Suppressor macrophage treated with lipopolysaccharide for 4 hours (primary cell): Measurements from ENCODE around the gene ATP8B4.

Experiments
- DNase-seq: peaks from one replicate; pipeline ENCODE4 v3.0.0-alpha.2; 2020

ATP8B4 gene

GRCh38 chr15:49926740-49927139, 192.3 kb downstream of the ATP8B4 start:
- DNase-seq = no peak

- DNase-seq = no peak
Observed at GRCh38 chr15:49923671-49924070, 195.4 kb downstream of the ATP8B4 start.

GRCh38 chr15:49919034-49919433, 200.0 kb downstream of the ATP8B4 start:
- DNase-seq = no peak

GRCh38 chr15:49918121-49918520, 200.9 kb downstream of the ATP8B4 start:
- no peak for DNase-seq

GRCh38 chr15:49916998-49917397, 202.0 kb downstream of the ATP8B4 start:
- DNase-seq = no peak

- no peak for DNase-seq
Observed at GRCh38 chr15:49915822-49916221, 203.2 kb downstream of the ATP8B4 start.

- DNase-seq = no peak
Observed at GRCh38 chr15:49908933-49909295, 210.1 kb downstream of the ATP8B4 start.

- no peak for DNase-seq
Observed at GRCh38 chr15:49908236-49908932, 210.6 kb downstream of the ATP8B4 start.

- no peak for DNase-seq
Observed at GRCh38 chr15:49906966-49907365, 212.1 kb downstream of the ATP8B4 start.

- no peak for DNase-seq
Observed at GRCh38 chr15:49905221-49905620, 213.8 kb downstream of the ATP8B4 start.

- no peak for DNase-seq
Observed at GRCh38 chr15:49904296-49904695, 214.7 kb downstream of the ATP8B4 start.

- no peak for DNase-seq
Observed at GRCh38 chr15:49902685-49903501, 216.1 kb downstream of the ATP8B4 start.

GRCh38 chr15:49901996-49902684, 216.9 kb downstream of the ATP8B4 start:
- DNase-seq = no peak

GRCh38 chr15:49901321-49901720, 217.7 kb downstream of the ATP8B4 start:
- no peak for DNase-seq

GRCh38 chr15:49900903-49901235, 218.2 kb downstream of the ATP8B4 start:
- no peak for DNase-seq

- no peak for DNase-seq
Observed at GRCh38 chr15:49900006-49900902, 218.8 kb downstream of the ATP8B4 start.

- DNase-seq = no peak
Observed at GRCh38 chr15:49898575-49899283, 220.3 kb downstream of the ATP8B4 start.

GRCh38 chr15:49898097-49898496, 220.9 kb downstream of the ATP8B4 start:
- DNase-seq = no peak

- no peak for DNase-seq
Observed at GRCh38 chr15:49895347-49896223, 223.4 kb downstream of the ATP8B4 start.

GRCh38 chr15:49890689-49891088, 228.3 kb downstream of the ATP8B4 start:
- DNase-seq = no peak

- no peak for DNase-seq
Observed at GRCh38 chr15:49889536-49889935, 229.5 kb downstream of the ATP8B4 start.
